OCI-LY7 (cell line): ENCODE measurements around the gene TMEM244.

Source experiments
- CTCF ChIP-seq: fragments of 200-600 bp; sonication (generic); conservative IDR thresholded peaks from 2 replicates; pipeline ENCODE4 v1.5.1; 2014; ENCODE audit warnings: mild to moderate bottlenecking, antibody characterized with exemption, low read length, moderate library complexity, mixed read lengths
- EZH2phosphoT487 ChIP-seq: fragments of 200-600 bp; sonication (generic); IDR thresholded peaks from 2 replicates; pipeline ENCODE4 v1.6.1; 2018; ENCODE audit warnings: low read depth, borderline replicate concordance, mild to moderate bottlenecking, mixed run types, antibody characterized with exemption, low read length, moderate library complexity, mixed read lengths

- no peak for TF ChIP-seq CTCF
- no peak for TF ChIP-seq EZH2phosphoT487
These were observed 14.4 kb downstream of the TMEM244 start for GRCh38 chr6:129846761-129847160.
